ENCODE results near the gene SMPD3.

Gene SMPD3

GRCh38 chr16:68397710-68398201 lies 50.6 kb downstream of the SMPD3 start:
- TF ChIP-seq GATA2 (IDR thresholded peaks at IDR 0.05; ENCODE audit: low read depth, low read length) (no peak), GATA3 (IDR thresholded peaks at IDR 0.05; ENCODE audit: low read depth, low read length) (no peak)

- TF ChIP-seq GATA2 (IDR thresholded peaks at IDR 0.05; ENCODE audit: low read depth, low read length) (no peak), GATA3 (IDR thresholded peaks at IDR 0.05; ENCODE audit: low read depth, low read length) (no peak)
Observed at GRCh38 chr16:68396481-68396880, 51.8 kb downstream of the SMPD3 start.

DNA sequence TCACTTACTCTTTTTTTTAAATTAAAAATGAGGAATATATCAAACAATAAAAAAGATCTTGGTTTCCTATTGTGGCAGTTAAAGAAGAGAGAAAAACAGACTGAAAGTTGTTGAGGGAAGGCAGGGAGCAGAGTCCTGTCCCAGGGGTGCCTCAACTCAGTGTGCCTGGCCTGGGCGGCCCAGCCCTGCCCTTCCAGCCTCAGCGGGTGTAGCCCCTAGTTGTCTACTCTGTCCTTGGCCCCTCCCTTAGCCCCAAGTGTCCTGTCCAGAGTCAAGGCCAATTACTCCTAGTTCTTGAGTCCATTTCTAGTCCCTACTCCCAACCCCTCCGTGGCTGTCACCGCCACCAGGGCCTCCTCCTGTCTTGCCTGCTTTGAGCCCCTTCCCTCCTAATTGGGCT lies 52.5 kb downstream of the SMPD3 start:
- TF ChIP-seq GATA3 (IDR thresholded peaks at IDR 0.05; ENCODE audit: low read depth, low read length), result no peak
- no peak for TF ChIP-seq GATA2 (IDR thresholded peaks at IDR 0.05; ENCODE audit: low read depth, low read length)

- TF ChIP-seq GATA2 (IDR thresholded peaks at IDR 0.05; ENCODE audit: low read depth, low read length) (no peak), GATA3 (IDR thresholded peaks at IDR 0.05; ENCODE audit: low read depth, low read length) (no peak)
Observed at GRCh38 chr16:68395167-68395786, 53.0 kb downstream of the SMPD3 start.

DNA sequence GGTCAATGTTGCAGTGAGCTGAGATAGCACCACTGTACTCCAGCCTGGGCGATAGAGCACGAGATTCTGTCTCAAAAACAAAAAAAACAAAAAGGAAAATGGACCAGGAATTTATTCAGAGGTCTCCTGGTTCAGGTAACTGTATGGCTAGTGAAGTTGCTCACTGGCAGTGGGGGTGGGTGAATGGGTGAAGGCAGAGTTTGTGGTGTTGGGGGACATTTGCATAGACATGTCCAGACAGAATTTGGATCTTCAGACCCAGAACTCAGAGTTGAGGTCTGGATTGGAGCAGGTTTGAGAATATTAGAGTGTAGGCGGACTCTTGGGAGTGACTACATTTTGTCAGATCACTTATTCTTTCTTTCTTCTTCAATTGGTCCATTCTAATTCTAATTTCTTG lies 55.0 kb downstream of the SMPD3 start:
- TF ChIP-seq GATA3 (IDR thresholded peaks at IDR 0.05; ENCODE audit: low read depth, low read length) (no peak), GATA2 (IDR thresholded peaks at IDR 0.05; ENCODE audit: low read depth, low read length) (no peak)

GRCh38 chr16:68389750-68390371 lies 58.4 kb downstream of the SMPD3 start:
- TF ChIP-seq GATA2 (IDR thresholded peaks at IDR 0.05; ENCODE audit: low read depth, low read length) (no peak), GATA3 (IDR thresholded peaks at IDR 0.05; ENCODE audit: low read depth, low read length) (no peak)

DNA sequence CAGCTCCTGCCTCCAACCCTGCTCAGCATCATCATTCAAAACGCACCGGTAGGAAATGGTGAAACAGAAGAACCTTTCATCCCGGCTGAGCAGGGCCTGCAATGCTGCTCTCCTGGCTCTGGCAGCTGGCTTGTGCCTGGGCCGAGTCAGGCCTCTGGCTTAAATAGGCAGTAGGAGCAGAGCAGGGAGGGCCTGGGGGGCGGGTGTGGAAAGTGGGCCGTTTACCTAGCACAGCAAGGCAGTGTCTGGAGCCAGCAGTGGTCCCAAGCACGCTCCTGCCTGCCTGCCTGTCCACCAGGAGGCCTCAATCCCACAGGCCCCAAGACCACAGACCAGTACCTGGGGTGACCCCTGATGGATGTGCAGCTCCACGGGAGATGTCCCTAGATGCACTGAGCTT lies 59.3 kb downstream of the SMPD3 start:
- no peak for TF ChIP-seq GATA3 (IDR thresholded peaks at IDR 0.05; ENCODE audit: low read depth, low read length)
- TF ChIP-seq GATA2 (IDR thresholded peaks at IDR 0.05; ENCODE audit: low read depth, low read length), result no peak

DNA sequence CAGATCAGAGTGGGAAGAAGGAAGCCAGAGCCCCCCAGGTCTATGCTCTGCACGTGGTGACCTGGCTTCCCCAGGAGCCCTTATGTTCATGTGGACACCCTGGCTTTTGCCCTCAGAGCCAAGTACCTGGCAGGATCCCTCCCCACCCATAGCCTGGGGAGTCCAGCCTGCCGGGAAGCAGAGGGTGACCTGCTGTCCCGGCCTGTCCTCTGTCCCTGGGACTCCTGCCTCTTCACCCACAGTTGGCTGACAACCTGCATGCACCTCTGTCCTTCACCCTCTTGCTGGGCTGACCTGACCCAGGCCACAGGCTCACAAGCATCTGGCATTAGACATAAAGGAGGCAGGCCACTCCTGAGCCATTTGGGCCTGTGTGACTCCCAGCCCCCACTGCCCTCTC lies 60.2 kb downstream of the SMPD3 start:
- TF ChIP-seq GATA2 (IDR thresholded peaks at IDR 0.05; ENCODE audit: low read depth, low read length) (no peak), GATA3 (IDR thresholded peaks at IDR 0.05; ENCODE audit: low read depth, low read length) (no peak)

DNA sequence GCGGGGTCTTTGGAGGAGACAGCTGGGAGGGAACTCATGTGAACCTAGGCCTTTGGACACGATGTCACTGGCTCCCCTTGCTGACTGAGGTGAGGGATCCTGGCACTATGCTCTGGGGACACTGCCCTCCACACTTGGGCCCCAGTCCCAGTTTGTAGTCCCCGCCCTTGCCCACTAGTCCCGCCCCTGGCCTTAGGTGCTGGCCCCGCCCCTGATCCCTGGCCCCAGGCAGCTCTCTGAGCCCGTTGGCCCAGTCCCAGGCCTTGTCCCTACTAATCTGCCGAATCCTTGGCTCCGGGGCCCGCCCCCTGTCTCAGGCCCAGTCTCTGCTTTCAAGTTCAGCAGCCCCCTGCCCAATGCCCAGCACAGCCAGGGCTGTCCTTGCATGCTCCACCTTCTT lies 61.0 kb downstream of the SMPD3 start:
- no peak for TF ChIP-seq GATA2 (IDR thresholded peaks at IDR 0.05; ENCODE audit: low read depth, low read length)
- no peak for TF ChIP-seq GATA3 (IDR thresholded peaks at IDR 0.05; ENCODE audit: low read depth, low read length)

- no peak for TF ChIP-seq GATA3 (IDR thresholded peaks at IDR 0.05; ENCODE audit: low read depth, low read length)
- no peak for TF ChIP-seq GATA2 (IDR thresholded peaks at IDR 0.05; ENCODE audit: low read depth, low read length)
Observed at GRCh38 chr16:68386628-68387027, 61.7 kb downstream of the SMPD3 start.

DNA sequence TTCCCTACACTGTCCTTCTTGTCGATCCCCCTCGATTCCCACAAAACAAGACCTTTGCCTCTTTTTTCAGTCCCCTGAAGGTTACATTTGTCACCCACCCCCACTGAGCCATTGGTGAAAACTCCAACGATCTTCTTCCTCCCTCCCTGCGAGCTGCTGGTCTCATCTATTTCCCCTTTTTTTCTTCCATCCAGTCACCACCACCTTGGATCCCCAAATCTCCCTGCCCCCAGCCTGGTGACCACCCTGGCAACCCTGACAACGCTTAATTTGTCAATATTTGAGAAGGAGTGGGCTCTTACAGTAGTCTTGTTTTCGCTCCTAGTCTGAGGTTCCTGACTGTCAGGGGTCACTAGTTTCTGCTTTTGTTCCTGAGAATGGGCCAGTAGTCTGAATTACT lies 62.9 kb downstream of the SMPD3 start:
- TF ChIP-seq GATA3 (IDR thresholded peaks at IDR 0.05; ENCODE audit: low read depth, low read length) (no peak), GATA2 (IDR thresholded peaks at IDR 0.05; ENCODE audit: low read depth, low read length) (no peak)

DNA sequence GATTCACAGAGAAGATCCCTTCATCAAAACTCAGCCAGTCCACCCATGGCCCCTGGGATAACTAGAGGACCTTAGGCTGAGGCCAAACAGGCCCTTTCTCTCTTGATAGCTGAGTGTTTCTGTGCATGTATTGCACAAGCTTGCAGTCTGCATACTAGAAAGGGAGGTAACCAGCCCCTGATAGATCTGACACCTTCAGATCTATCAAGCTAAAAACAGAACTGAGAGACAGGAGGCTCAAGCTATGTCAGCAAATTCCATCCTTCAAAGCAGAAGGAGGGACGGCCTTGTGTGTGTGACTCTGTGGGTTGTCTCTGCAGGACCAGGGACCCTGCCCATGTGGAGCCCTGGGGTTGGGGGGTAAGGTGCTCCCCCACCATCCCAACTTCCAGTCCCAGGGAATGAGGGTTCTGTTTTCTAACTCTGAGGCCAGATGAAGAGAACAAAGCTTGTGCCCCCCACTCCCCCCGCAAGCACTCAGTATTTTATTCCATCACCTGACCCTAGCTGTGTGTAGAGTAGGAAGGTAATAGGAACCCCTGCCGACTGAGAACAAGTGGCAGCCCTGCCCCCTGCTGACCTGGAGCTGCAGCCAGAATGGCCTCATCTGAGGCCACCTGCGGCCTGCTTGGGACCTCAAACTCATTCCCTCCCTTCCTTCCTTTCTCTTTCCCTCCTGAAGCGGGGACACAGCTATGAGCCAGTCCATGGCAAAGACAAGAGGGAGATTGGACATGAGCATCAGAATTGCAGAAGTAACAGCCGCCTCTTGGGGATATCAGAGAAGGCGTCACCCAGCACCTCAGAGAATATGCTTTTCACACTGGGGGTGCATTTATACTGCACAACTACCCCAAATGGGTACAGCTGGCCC lies 63.8 kb downstream of the SMPD3 start:
- TF ChIP-seq GATA3 (IDR thresholded peaks at IDR 0.05; ENCODE audit: low read depth, low read length), result no peak
- TF ChIP-seq GATA2 (IDR thresholded peaks at IDR 0.05; ENCODE audit: low read depth, low read length), result no peak

DNA sequence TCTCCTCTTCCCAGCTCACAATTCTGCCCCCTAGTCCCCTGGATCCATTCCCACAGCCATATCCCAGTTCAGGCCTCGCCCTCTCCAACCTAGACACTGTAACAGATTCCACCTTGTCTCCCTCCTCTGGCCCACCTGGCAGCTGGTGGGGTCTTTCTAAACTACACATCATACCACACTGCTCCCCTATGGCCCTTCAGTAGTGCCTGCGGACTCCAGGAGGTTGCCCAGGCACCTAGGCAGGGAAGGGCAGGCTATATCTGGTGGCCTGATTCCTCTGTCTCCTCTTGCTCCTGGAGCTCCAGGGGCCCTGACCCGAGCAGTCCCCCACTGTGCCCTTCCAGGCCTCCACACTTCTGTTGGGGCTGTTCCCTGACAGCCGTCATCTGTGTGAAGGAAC lies 64.5 kb downstream of the SMPD3 start:
- TF ChIP-seq GATA3 (IDR thresholded peaks at IDR 0.05; ENCODE audit: low read depth, low read length), result no peak
- TF ChIP-seq GATA2 (IDR thresholded peaks at IDR 0.05; ENCODE audit: low read depth, low read length), result no peak

DNA sequence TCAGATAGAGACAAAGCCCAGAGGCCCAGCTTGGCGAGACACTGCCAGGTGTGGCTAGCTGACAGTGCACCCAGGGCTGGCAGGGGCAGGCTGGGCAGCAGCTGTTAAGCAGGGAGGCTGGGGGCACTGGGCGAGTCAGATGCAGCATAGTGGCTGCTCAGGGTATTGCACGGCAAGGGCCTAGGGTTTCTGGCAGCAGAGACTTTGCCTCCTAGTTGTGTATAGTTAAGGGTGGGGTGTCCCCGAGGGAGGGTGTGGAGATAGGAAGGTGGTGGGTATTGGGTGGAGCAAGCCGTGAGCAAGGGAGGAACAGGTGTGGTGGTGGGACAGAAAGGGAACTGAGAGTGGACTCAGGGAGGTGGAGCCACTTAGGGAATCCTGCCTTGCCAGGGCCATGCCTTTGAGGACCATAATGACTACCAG lies 66.0 kb downstream of the SMPD3 start:
- TF ChIP-seq GATA2 (IDR thresholded peaks at IDR 0.05; ENCODE audit: low read depth, low read length), result no peak
- TF ChIP-seq GATA3 (IDR thresholded peaks at IDR 0.05; ENCODE audit: low read depth, low read length), result no peak
